Body of pancreas (tissue), 4 donors: ENCODE results near the gene SLC34A3. TPM values are rescaled to one million over a fixed set of nuclear protein-coding genes. Genes with fewer than 3 reads are reported as not detected.
A peak's percentile ranks its signal among the peaks of the same experiment; 100 is the strongest.

Source experiments
- ATAC-seq: fragments of 150-250 bp; one replicate; pipeline ENCODE4 v1.9.1; 2016
- DNase-seq, 4 donors: peaks; one replicate each; pipeline ENCODE4 v3.0.0-alpha.2; 2019
- H3K27ac ChIP-seq, 4 donors: fragments of 200-600 bp; sonication (generic); 1 replicate in 3 of 4; 2 replicates in 1 of 4; pipeline versions ENCODE4 v1.5.1 to v1.6.1; 2016 to 2019; ENCODE audit warnings: mild to moderate bottlenecking in 1 of 4, mixed read lengths in 1 of 4, moderate library complexity in 1 of 4
- H3K27me3 ChIP-seq, 2 donors: fragments of 200-600 bp; sonication (generic); one replicate each; pipeline ENCODE4 v1.6.0; 2016; ENCODE audit warnings: mild to moderate bottlenecking in 1 of 2
- H3K36me3 ChIP-seq, 2 donors: fragments of 200-600 bp; sonication (generic); replicated peaks in 1 of 2; 2 replicates each; pipeline ENCODE4 v1.5.1; 2016; ENCODE audit warnings: low read depth in 2 of 2; ENCODE audit not compliant: insufficient read depth in 1 of 2
- H3K4me1 ChIP-seq: fragments of 200-600 bp; sonication (generic); one replicate; pipeline ENCODE4 v1.6.0; 2016
- H3K4me3 ChIP-seq, 2 donors: fragments of 200-600 bp; sonication (generic); 1 replicate in 1 of 2; 2 replicates in 1 of 2; pipeline ENCODE4 v1.5.1; 2016 to 2019
- H3K9me3 ChIP-seq, 3 donors: fragments of 200-600 bp; sonication (generic); 1 replicate in 2 of 3; 2 replicates in 1 of 3; pipeline ENCODE4 v1.5.1; 2016
- CTCF ChIP-seq, 7 experiments: fragments of 450-650 bp in 4 of 7; fragments of 200-600 bp in 3 of 7; sonication (generic) in 3 of 7; IDR thresholded peaks; one replicate each; pipeline ENCODE4 v1.5.1; 2016 to 2019; ENCODE audit warnings: antibody characterized with exemption in 7 of 7
- POLR2A ChIP-seq, 3 donors: fragments of 450-650 bp; IDR thresholded peaks; one replicate each; pipeline ENCODE4 v1.6.1; 2016; ENCODE audit warnings: antibody characterized with exemption in 3 of 3, mild to moderate bottlenecking in 2 of 3
- WGBS, 2 donors: methylation state at CpG; one replicate each; pipeline ENCODE4 v1.1.5; 2017; 5-methylcytosine and 5-hydroxymethylcytosine counted together
- intact Hi-C: fragments of 100-400 bp; cut with DNase I; formaldehyde crosslinking; loops from one replicate; pipeline ENCODE4 v1.15.1; 2023
- total RNA-seq, 2 donors: library from RNA; depleted of rRNA; stranded (reverse); fragments of >200 nt; gene quantifications; one replicate each; pipeline ENCODE4 v1.1.0, GENCODE V29; 2016

The SLC34A3 gene
- total RNA-seq, 2 donors from 2014 or later, result 0.33 TPM; not detected in 1

- H3K27me3 ChIP-seq, result no peaks in the 10 kb centered on the region
- intact Hi-C loops, result loop anchor here (5.0 kb wide), 1 partner anchor 39 kb away; the partner anchor contains the start of gene SLC34A3
- H3K9me3 ChIP-seq, result no peaks in the 10 kb centered on the region
- no peak for ATAC-seq
- H3K27ac ChIP-seq, result peak overlapping the region; percentile 92 to 99 (median 92)
- peaks cover 0 to 2% of the 10 kb centered on the region in 2 donors for H3K36me3 ChIP-seq
- peak in 1 of 4 donors; percentile 32 for DNase-seq
- 52 to 62% methylated on average over 14 of the region's 14 CpGs for WGBS, 2 donors
- peaks cover 99% of the 10 kb centered on the region for H3K4me1 ChIP-seq
- TF ChIP-seq POLR2A (IDR thresholded peaks at IDR 0.05) (no peak), CTCF (IDR thresholded peaks at IDR 0.05) (no peak)
- H3K4me3 ChIP-seq, result no peak overlapping the region
These were observed 36.9 kb upstream of the SLC34A3 start for GRCh38 chr9:137193771-137194170.

- DNase-seq, result peak; percentile 85 to 94 (median 90)
- ATAC-seq, result peak; percentile 41
These were observed 36.3 kb upstream of the SLC34A3 start for GRCh38 chr9:137194388-137194787.

DNA sequence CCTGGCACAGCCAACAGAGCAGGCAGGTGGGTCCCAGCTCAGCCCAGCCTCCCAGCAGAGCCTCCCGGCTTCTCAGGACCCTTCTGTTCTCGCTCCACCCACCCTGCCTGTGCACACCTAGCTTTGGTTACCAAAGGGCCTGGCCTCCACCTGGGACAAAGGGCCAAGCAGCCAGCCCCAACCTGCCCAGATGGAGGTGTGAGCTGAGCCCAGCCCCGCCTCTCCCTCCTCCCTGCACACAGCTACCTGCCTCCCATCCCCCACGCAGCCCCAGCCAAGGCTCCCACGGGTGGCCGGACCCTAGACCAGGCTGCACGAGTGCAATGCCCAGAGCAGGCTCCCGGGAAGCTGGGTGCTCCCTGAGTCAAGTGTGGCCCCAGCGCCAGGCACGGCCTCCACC lies 35.8 kb upstream of the SLC34A3 start:
- 26 to 31% methylated on average over 10 of the region's 10 CpGs for WGBS, 2 donors
- H3K36me3 ChIP-seq, result peaks cover 0 to 2% of the 10 kb centered on the region in 2 donors
- TF ChIP-seq POLR2A (IDR thresholded peaks at IDR 0.05), result peak; percentile 28 to 59 (median 51)
- TF ChIP-seq CTCF (IDR thresholded peaks at IDR 0.05), result no peak
- intact Hi-C loops, result loop anchor here (5.0 kb wide), 1 partner anchor 37 kb away; the partner anchor contains the start of gene SLC34A3
- DNase-seq (peak; percentile 74 to 89 (median 84)), ATAC-seq (peak; percentile 25)
- no peaks in the 10 kb centered on the region for H3K27me3 ChIP-seq
- H3K4me1 ChIP-seq, result peaks cover 98% of the 10 kb centered on the region
- no peaks in the 10 kb centered on the region for H3K9me3 ChIP-seq
- peak overlapping the region; percentile 92 to 99 (median 92) for H3K27ac ChIP-seq
- H3K4me3 ChIP-seq, result no peak overlapping the region

More at GRCh38 chr9:137194388-137194787, 36.3 kb upstream of the SLC34A3 start:
- WGBS, 2 donors, result 19 to 52% methylated on average over 3 to 10 of the region's 16 CpGs
- no peak overlapping the region for H3K4me3 ChIP-seq
- intact Hi-C loops, result loop anchor here (5.0 kb wide), 1 partner anchor 38 kb away; the partner anchor contains the start of gene SLC34A3
- H3K36me3 ChIP-seq, result peaks cover 0 to 2% of the 10 kb centered on the region in 2 donors
- H3K4me1 ChIP-seq, result peaks cover 100% of the 10 kb centered on the region
- H3K9me3 ChIP-seq, result no peaks in the 10 kb centered on the region
- TF ChIP-seq POLR2A (IDR thresholded peaks at IDR 0.05), result no peak
- peak overlapping the region; percentile 92 to 99 (median 92) for H3K27ac ChIP-seq
- no peaks in the 10 kb centered on the region for H3K27me3 ChIP-seq

GRCh38 chr9:137195525-137196220 lies 35.0 kb upstream of the SLC34A3 start:
- Histone ChIP-seq H3K27ac (peak overlapping the region; percentile 92 to 99 (median 92)), H3K4me1 (peaks cover 90% of the 10 kb centered on the region), H3K27me3 (no peaks in the 10 kb centered on the region), H3K9me3 (no peaks in the 10 kb centered on the region), H3K4me3 (no peak overlapping the region), H3K36me3 (peaks cover 0 to 2% of the 10 kb centered on the region in 2 donors)
- TF ChIP-seq POLR2A (IDR thresholded peaks at IDR 0.05), result peak in 1 of 3 donors; percentile 39
- no peak for TF ChIP-seq CTCF (IDR thresholded peaks at IDR 0.05)
- DNase-seq, result peak; percentile 78 to 88 (median 85)
- 18 to 21% methylated on average over 16 to 21 of the region's 21 CpGs for WGBS, 2 donors
- peak; percentile 9 for ATAC-seq
- intact Hi-C loops, result no loop called here

DNA sequence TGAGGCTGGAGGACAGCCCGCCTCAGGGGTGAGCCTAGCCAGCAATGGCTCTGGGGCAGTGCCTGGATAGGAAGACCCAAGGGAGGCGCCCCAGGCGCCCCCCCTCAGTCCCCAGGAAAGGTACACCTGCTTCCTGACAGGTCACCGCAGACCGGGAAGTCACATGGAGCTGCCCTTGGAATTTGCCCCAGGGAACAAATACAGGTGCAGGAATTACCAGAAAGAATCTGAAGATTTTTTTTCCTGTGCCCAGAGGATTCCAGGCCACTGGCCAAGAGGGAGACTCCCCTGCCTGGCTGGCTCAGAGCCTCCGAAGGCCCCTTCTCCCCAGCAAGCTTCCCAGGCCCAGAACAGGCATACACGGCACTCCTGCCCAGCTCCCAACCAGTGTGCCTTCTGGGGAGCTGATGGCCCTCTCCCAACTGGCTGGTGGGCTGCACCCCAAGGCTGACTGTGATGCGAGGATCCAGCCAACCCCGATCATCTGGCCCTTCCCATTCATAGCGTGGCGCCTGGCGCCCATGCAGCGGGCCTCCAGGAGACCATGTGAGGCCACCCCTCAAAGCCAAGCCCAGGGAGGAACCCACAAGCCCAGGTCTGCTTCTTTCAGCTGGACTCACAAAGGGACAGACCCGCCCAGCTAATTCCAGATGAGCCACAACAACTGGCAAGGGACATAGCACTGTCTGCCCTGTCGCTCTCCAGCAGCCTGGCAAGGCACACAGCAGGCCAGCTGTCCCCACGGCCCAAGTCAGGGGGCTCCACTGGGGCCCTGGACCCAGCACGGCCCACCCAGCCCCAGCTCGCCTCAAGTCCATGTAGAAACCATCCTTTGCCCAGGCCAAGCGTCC lies 32.4 kb upstream of the SLC34A3 start:
- H3K4me3 ChIP-seq, result peak overlapping the region; percentile 32 to 40
- H3K27ac ChIP-seq, result peak overlapping the region; percentile 92 to 99 (median 92)
- no peaks in the 10 kb centered on the region for H3K9me3 ChIP-seq
- TF ChIP-seq POLR2A (IDR thresholded peaks at IDR 0.05) (peak; percentile 50 to 58 (median 54)), CTCF (IDR thresholded peaks at IDR 0.05) (no peak)
- H3K4me1 ChIP-seq, result peaks cover 87% of the 10 kb centered on the region
- peak; percentile 40 for ATAC-seq
- intact Hi-C loops, result no loop called here
- no peaks in the 10 kb centered on the region for H3K27me3 ChIP-seq
- peak; percentile 91 to 97 (median 95) for DNase-seq
- 15% methylated on average over 18 of the region's 19 CpGs; no CpG with 5 or more reads in 1 of the 2 donors for WGBS, 2 donors
- no peaks in the 10 kb centered on the region for H3K36me3 ChIP-seq
